ENCODE measurements around the gene MAPT.

Gene MAPT

DNA sequence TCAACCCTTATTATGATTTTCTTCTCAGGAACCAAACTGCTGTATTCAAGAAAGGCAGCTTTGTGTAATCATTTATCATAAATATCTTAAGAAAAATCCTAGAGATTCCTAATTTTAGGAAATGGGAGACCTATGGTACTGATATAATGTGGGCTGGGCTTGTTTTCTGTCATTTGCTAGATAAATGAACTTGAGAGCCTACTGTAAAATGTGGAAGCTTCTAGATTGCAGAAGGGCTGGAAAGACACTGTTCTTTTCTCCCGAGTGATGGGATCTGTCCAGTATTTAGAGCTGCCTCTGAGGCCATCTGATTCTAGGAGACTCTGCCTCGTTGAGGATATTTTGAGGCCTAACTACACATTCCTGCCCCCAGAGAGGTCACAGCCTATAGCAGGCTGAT is 84.8 kb downstream of the MAPT start:
- TF ChIP-seq, protein P1, sequence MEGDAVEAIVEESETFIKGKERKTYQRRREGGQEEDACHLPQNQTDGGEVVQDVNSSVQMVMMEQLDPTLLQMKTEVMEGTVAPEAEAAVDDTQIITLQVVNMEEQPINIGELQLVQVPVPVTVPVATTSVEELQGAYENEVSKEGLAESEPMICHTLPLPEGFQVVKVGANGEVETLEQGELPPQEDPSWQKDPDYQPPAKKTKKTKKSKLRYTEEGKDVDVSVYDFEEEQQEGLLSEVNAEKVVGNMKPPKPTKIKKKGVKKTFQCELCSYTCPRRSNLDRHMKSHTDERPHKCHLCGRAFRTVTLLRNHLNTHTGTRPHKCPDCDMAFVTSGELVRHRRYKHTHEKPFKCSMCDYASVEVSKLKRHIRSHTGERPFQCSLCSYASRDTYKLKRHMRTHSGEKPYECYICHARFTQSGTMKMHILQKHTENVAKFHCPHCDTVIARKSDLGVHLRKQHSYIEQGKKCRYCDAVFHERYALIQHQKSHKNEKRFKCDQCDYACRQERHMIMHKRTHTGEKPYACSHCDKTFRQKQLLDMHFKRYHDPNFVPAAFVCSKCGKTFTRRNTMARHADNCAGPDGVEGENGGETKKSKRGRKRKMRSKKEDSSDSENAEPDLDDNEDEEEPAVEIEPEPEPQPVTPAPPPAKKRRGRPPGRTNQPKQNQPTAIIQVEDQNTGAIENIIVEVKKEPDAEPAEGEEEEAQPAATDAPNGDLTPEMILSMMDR (IDR thresholded peaks at IDR 0.05; ENCODE audit: low read depth, low read length), result no peak
- H3K4me3 ChIP-seq (ENCODE audit: low read depth, low read length), result no peak overlapping the region
- in situ Hi-C loops (cut with HindIII; ENCODE audit: low sequenced_read_pairs), result no loop called here
- no peak for DNase-seq (ENCODE audit: low read depth, low spot score)

- in situ Hi-C loops (cut with HindIII; ENCODE audit: low sequenced_read_pairs), result no loop called here
- DNase-seq (ENCODE audit: low read depth, low spot score), result no peak
- TF ChIP-seq, protein P1 (IDR thresholded peaks at IDR 0.05; ENCODE audit: low read depth, low read length), result no peak
- H3K4me3 ChIP-seq (ENCODE audit: low read depth, low read length), result no peak overlapping the region
Observed at GRCh38 chr17:45980855-45981254, 86.5 kb downstream of the MAPT start.

GRCh38 chr17:45981306-45981705 is 87.0 kb downstream of the MAPT start:
- TF ChIP-seq, protein P1 (IDR thresholded peaks at IDR 0.05; ENCODE audit: low read depth, low read length), result no peak
- no peak for DNase-seq (ENCODE audit: low read depth, low spot score)
- no peak overlapping the region for H3K4me3 ChIP-seq (ENCODE audit: low read depth, low read length)
- in situ Hi-C loops (cut with HindIII; ENCODE audit: low sequenced_read_pairs), result no loop called here

- no peak for DNase-seq (ENCODE audit: low read depth, low spot score)
- no peak overlapping the region for H3K4me3 ChIP-seq (ENCODE audit: low read depth, low read length)
- in situ Hi-C loops (cut with HindIII; ENCODE audit: low sequenced_read_pairs), result no loop called here
- TF ChIP-seq, protein P1 (IDR thresholded peaks at IDR 0.05; ENCODE audit: low read depth, low read length), result no peak
Observed at GRCh38 chr17:45982791-45983613, 88.6 kb downstream of the MAPT start.

DNA sequence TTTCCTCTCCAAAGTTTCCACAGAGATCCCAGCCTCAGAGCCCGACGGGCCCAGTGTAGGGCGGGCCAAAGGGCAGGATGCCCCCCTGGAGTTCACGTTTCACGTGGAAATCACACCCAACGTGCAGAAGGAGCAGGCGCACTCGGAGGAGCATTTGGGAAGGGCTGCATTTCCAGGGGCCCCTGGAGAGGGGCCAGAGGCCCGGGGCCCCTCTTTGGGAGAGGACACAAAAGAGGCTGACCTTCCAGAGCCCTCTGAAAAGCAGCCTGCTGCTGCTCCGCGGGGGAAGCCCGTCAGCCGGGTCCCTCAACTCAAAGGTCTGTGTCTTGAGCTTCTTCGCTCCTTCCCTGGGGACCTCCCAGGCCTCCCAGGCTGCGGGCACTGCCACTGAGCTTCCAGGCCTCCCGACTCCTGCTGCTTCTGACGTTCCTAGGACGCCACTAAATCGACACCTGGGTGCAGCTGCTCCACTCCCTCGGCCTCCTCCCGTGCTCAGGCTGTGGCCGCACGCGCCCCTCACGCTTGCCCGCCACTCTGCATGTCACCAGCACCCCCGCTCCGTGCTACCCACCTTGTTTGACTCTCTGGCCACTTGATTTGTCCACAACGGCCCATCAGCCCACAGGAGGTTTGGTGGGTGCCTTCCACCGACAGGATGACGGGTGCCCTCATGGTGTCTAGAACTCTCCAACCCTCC is 89.4 kb downstream of the MAPT start:
- TF ChIP-seq, protein P1 (IDR thresholded peaks at IDR 0.05; ENCODE audit: low read depth, low read length), result no peak
- DNase-seq (ENCODE audit: low read depth, low spot score), result no peak
- H3K4me3 ChIP-seq (ENCODE audit: low read depth, low read length), result no peak overlapping the region
- in situ Hi-C loops (cut with HindIII; ENCODE audit: low sequenced_read_pairs), result no loop called here

- TF ChIP-seq, protein P1 (IDR thresholded peaks at IDR 0.05; ENCODE audit: low read depth, low read length), result no peak
- H3K4me3 ChIP-seq (ENCODE audit: low read depth, low read length), result no peak overlapping the region
- DNase-seq (ENCODE audit: low read depth, low spot score), result no peak
- in situ Hi-C loops (cut with HindIII; ENCODE audit: low sequenced_read_pairs), result no loop called here
Observed at GRCh38 chr17:45984368-45984767, 90.0 kb downstream of the MAPT start.
